GM10248 (cell line): ENCODE measurements around the gene OBSCN.

Experiments used
- CTCF ChIA-PET: fragments of 300-600 bp; sonication (Branson Sonifier 250); formaldehyde crosslinking; extraction: SDS; loops from one replicate; lab custom pipeline; 2021; ENCODE audit warnings: antibody characterized with exemption; lab: Yijun Ruan, JAX
- POLR2A ChIA-PET: fragments of 350-650 bp; sonication (Branson Sonifier 250); formaldehyde crosslinking; extraction: SDS; loops from one replicate; lab custom pipeline; 2020; ENCODE audit warnings: antibody characterized with exemption; lab: Yijun Ruan, JAX
- DNase-seq: peaks from one replicate; pipeline ENCODE4 v3.0.0; 2012; ENCODE audit errors: extremely low spot score
- CTCF ChIP-seq: IDR thresholded peaks from 2 replicates; pipeline ENCODE4 v1.5.1; 2012; ENCODE audit warnings: mild to moderate bottlenecking, low read depth; ENCODE audit errors: extremely low read depth, missing control alignments, control extremely low read depth

OBSCN gene

GRCh38 chr1:228410015-228410414 is 202.2 kb downstream of the OBSCN start:
- DNase-seq: no peak
- ChIA-PET CTCF (no interaction called here), POLR2A (no interaction called here)
- no peak for TF ChIP-seq CTCF

- DNase-seq: no peak
- ChIA-PET POLR2A (no interaction called here), CTCF (no interaction called here)
- TF ChIP-seq CTCF: no peak
Measured at GRCh38 chr1:228410671-228411070, 202.8 kb downstream of the OBSCN start.

GRCh38 chr1:228411121-228411520 is 203.3 kb downstream of the OBSCN start:
- no peak for DNase-seq
- ChIA-PET POLR2A (no interaction called here), CTCF (no interaction called here)
- TF ChIP-seq CTCF: no peak

- no peak for TF ChIP-seq CTCF
- CTCF ChIA-PET: interaction anchor here (0.9 to 1.3 kb wide), 2 partner anchors 10 to 14 kb away, joined by 3 read pairs; no protein-coding TSS in a partner anchor
- DNase-seq: no peak
- POLR2A ChIA-PET: no interaction called here
Measured at GRCh38 chr1:228411548-228412430, 203.9 kb downstream of the OBSCN start.

GRCh38 chr1:228413241-228414010 is 205.6 kb downstream of the OBSCN start:
- no peak for DNase-seq
- ChIA-PET POLR2A (no interaction called here), CTCF (interaction anchor here (1.3 to 1.5 kb wide), 2 partner anchors 11 to 13 kb away, joined by 3 to 4 read pairs; a partner anchor contains a TSS)
- no peak for TF ChIP-seq CTCF

- DNase-seq: no peak
- ChIA-PET CTCF (interaction anchor here (1.5 to 1.8 kb wide), 2 partner anchors 10 to 44 kb away, joined by 4 read pairs; a partner anchor contains a TSS), POLR2A (no interaction called here)
- no peak for TF ChIP-seq CTCF
Measured at GRCh38 chr1:228414511-228415211, 206.8 kb downstream of the OBSCN start.
